Esophagus squamous epithelium (tissue), 4 donors: ENCODE measurements around the gene TOPAZ1.

Experiments
- CTCF ChIP-seq, 6 experiments: fragments of 450-650 bp in 4 of 6; fragments of 200-600 bp in 2 of 6; sonication (generic) in 2 of 6; IDR thresholded peaks; one replicate each; pipeline ENCODE4 v1.5.1; 2016 to 2019; ENCODE audit warnings: antibody characterized with exemption in 6 of 6, mild to moderate bottlenecking in 4 of 6, moderate library complexity in 4 of 6
- POLR2A ChIP-seq, 4 donors: fragments of 450-650 bp; IDR thresholded peaks; one replicate each; pipeline ENCODE4 v1.6.1; 2017; ENCODE audit warnings: antibody characterized with exemption in 4 of 4, mild to moderate bottlenecking in 4 of 4, moderate library complexity in 3 of 4

GRCh38 chr3:44348993-44349392 is 107.3 kb downstream of the TOPAZ1 start:
- TF ChIP-seq CTCF (IDR thresholded peaks at IDR 0.05) = no peak
- TF ChIP-seq POLR2A (IDR thresholded peaks at IDR 0.05) = no peak
